HFF-Myc (cell line): ENCODE data around the gene IL17B.

Source experiments
- DNase-seq: peaks from one replicate; pipeline ENCODE4 v3.0.0-alpha.2; 2011; ENCODE audit warnings: low read depth; ENCODE audit errors: extremely low read depth
- H3K4me3 ChIP-seq: replicated peaks from 2 replicates; pipeline ENCODE4 v1.5.1; 2011; ENCODE audit warnings: low read depth, mild to moderate bottlenecking, control low read depth, low read length
- TF ChIP-seq, protein P1 (sequence below): IDR thresholded peaks from 2 replicates; pipeline ENCODE4 v1.5.1; 2012; ENCODE audit warnings: mild to moderate bottlenecking, low read depth, low read length, control low read depth; ENCODE audit errors: missing control alignments

The IL17B gene, protein sequence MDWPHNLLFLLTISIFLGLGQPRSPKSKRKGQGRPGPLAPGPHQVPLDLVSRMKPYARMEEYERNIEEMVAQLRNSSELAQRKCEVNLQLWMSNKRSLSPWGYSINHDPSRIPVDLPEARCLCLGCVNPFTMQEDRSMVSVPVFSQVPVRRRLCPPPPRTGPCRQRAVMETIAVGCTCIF

DNA sequence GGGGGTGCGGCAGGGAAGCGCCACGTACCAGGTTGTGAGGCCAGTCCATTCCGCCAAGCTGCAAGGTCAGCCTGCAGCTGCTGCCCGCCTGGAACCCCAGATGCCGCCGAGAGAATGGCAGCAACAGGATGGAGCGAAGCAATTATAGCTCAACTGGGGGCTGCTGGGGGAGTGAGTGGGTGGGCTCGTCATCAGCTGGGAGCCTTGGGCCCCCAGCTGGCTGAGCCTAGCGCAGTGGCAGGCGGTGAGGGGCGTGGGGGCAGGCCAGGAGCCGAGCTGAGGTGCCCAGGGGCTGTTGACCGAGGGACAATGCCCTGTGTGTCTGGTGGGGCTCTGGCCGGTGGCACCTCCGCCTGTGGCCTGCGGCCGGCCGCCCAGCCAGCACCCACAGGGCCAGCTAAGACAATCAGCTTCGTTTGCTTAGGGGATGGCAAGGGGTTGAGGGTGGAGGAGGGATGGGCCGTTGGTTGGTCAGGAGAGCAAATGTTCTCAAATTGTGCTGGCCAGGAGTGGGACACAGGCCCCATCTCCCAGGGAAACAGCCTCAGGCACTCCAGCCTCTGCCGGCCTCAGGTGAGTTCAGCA is at the start of gene IL17B:
TSS of gene IL17B (minus strand) at position 116 of the 585 bp plus-strand sequence. CDS start at position 49, 67 bp downstream.
- no peak within 1 kb of the TSS for H3K4me3 ChIP-seq
- no peak for DNase-seq
- TF ChIP-seq, protein P1, sequence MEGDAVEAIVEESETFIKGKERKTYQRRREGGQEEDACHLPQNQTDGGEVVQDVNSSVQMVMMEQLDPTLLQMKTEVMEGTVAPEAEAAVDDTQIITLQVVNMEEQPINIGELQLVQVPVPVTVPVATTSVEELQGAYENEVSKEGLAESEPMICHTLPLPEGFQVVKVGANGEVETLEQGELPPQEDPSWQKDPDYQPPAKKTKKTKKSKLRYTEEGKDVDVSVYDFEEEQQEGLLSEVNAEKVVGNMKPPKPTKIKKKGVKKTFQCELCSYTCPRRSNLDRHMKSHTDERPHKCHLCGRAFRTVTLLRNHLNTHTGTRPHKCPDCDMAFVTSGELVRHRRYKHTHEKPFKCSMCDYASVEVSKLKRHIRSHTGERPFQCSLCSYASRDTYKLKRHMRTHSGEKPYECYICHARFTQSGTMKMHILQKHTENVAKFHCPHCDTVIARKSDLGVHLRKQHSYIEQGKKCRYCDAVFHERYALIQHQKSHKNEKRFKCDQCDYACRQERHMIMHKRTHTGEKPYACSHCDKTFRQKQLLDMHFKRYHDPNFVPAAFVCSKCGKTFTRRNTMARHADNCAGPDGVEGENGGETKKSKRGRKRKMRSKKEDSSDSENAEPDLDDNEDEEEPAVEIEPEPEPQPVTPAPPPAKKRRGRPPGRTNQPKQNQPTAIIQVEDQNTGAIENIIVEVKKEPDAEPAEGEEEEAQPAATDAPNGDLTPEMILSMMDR, result no peak

DNA sequence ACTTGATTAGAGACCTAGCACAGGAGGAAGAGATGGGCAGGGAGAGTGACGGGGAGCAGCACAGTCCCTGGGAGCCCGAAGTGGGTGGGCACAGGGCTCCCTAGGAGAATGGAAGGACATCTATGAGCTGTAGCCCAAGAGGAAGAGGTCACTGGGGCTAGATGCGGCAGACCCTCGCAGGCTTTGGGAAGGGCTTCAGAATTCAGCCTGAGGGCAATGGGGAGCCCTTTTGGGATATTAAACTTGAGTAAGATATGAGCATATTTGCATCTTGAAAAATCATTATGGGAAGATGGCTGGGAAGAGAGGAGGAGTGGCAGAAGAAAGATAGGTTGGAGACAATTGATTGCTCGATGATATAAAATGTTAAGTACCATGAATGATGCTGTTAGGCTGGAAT is 48.9 kb upstream of the IL17B start:
- H3K4me3 ChIP-seq, result no peak overlapping the region
- no peak for DNase-seq
- TF ChIP-seq, protein P1, result no peak

DNA sequence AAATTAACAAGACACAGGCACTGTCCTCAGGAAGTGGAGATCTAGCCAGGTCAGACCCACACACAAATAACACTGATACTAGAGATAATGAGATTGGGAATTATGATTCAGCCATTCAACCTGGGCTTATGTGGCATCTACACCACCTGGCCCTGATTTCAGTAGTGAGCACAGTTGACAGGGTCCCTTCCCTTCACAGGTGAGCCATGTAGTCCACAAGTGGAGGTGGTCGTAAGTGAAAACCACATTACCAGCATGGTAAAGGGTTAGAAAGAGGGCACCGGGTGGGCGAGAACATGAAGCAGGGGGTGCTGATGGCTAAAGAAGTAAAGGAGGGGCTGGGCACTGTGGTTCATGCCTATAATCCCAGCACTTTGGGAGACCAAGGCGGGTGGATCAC is 48.3 kb upstream of the IL17B start:
- H3K4me3 ChIP-seq, result no peak overlapping the region
- TF ChIP-seq, protein P1, result no peak
- DNase-seq, result no peak

DNA sequence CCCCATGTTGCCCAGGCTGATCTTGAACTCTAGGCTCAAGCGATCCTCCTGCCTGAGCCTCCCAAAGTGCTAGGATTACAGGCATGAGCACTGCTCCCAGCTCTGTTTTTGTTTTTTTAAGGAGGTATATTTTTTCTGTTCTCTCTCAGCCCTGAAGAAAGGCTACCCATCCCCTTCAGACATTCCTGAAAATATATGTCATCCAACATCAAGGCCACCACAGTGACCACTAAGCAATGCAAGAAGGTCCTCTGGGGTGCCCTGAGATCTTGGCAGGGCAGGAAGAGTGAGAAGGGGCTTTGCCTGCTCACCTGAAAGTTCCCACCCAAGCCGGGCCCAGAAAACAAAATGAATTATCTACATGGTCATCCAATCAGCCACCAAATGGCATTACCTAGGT is 47.8 kb upstream of the IL17B start:
- TF ChIP-seq, protein P1, result no peak
- no peak for DNase-seq
- H3K4me3 ChIP-seq, result no peak overlapping the region

DNA sequence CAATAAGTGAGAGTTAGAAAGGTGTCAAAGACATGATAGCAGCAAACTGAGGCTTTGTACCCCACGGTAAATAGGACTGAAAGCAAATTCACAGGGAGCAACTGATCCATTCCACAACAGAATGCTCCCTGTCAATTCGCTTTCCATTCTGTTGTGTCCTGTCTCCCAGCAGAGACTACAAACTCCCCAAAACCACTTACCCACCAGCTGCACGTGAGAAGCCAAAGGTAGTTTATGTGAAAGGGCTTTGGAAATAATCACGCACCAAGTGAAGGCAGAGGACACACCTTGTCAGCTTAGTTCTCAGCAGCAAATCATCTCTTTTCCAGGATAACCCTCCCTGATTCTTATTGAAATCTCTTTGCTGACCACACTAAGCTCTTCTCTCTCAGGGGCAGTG is 46.6 kb upstream of the IL17B start:
- H3K4me3 ChIP-seq, result no peak overlapping the region
- DNase-seq, result no peak
- TF ChIP-seq, protein P1, result no peak

DNA sequence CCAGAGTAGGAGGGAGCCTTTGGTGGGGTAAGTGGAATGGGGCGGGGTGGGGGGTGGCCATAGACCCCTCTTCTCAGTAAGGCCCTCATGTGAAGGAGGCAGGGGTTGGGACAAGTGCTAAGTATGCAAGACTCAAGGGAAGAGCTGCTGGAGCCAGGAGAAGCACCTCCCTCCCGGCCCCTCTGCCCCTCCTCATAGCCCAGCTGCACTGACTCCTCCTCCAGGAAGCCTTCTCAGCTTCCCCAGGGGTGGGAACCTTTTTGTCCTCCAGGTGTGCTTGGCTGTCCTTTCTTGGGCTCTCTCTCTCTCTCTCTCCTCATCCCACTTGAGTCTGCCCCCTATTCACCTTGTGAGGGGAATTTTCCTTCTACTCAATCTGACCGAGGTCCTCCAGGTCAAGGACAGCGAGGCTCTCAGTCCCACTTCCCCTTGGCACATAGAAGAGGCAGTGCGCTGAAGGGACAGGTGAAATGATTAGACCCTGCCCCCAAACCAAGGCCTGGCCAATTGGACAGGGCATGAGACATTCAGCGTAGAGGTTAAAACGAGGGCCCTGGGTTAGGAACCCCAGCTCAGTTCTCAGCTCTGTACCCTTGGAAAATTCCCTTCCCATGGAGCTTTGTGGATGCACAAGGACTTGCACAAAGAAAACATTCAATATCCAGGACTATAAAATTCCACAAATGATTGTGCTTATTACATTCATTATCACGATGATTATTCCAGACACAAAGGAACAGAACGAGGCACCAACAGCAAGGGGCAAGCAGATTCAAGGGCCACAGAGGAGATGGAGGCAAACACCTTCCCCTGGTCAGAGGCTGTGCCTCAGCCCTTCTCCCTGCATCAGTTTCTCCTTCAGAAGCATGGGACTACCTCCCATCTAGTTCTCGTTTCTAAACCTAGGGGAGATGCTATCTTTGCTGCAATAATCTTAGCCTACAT is 45.6 kb upstream of the IL17B start:
- H3K4me3 ChIP-seq, result no peak overlapping the region
- TF ChIP-seq, protein P1, result no peak
- DNase-seq, result no peak
